GM12878 (cell line): ENCODE results near the gene ADORA2B. TPM values are rescaled to one million over a fixed set of nuclear protein-coding genes. Genes with fewer than 3 reads are reported as not detected.

ENCODE experiments used
- ATAC-seq: fragments of 200-7000 bp; cut with Tn5 transposase; 3 replicates; pipeline ENCODE4 v1.9.1; 2020; ENCODE audit warnings: mild to moderate bottlenecking, moderate library complexity
- BruUV-seq: library from RNA; stranded (reverse); fragments of 400-500 nt; replicated peaks from 2 replicates; lab custom pipeline; 2021; lab: Mats Ljungman, UMichigan
- CTCF ChIA-PET: fragments of 300-600 bp; sonication (Branson Sonifier 250); formaldehyde crosslinking; extraction: SDS; loops from one replicate; lab custom pipeline; 2021; ENCODE audit warnings: inconsistent platforms; lab: Yijun Ruan, JAX
- POLR2A ChIA-PET: fragments of 350-600 bp; formaldehyde crosslinking; extraction: SDS; loops from one replicate; lab custom pipeline; 2021; ENCODE audit warnings: inconsistent platforms; lab: Charles Lee
- RAD21 ChIA-PET: fragments of 300-600 bp; sonication (Branson Sonifier 250); formaldehyde crosslinking; loops from one replicate; lab custom pipeline; 2023; ENCODE audit warnings: antibody characterized with exemption; ENCODE audit not compliant: unreplicated experiment; lab: Charles Lee
- SMC1A ChIA-PET: fragments of 300-600 bp; sonication (Branson Sonifier 250); formaldehyde crosslinking; loops from one replicate; lab custom pipeline; 2023; ENCODE audit not compliant: unreplicated experiment, uncharacterized antibody; lab: Charles Lee
- DNase-seq: peaks from one replicate; pipeline ENCODE4 v3.0.0-alpha.2; 2011; ENCODE audit warnings: low read depth, low spot score
- FAIRE-seq: peaks from 3 replicates; lab custom pipeline; 2011; peaks lifted over from hg19 to GRCh38; lab: Jason Lieb, UNC
- H2AFZ ChIP-seq: 2 replicates; pipeline ENCODE4 v1.6.0; 2011; ENCODE audit warnings: low read depth, low read length, control low read depth; ENCODE audit not compliant: control insufficient read depth
- H3K27ac ChIP-seq: 2 replicates; pipeline ENCODE4 v1.5.1; 2011; ENCODE audit warnings: control low read depth; ENCODE audit not compliant: control insufficient read depth, insufficient read depth
- H3K27me3 ChIP-seq, 2 experiments: replicated peaks in 1 of 2; 2 replicates each; pipeline versions ENCODE4 v1.6.0 to v1.6.1; 2011; ENCODE audit warnings: low read length in 1 of 2; ENCODE audit not compliant: control insufficient read depth in 2 of 2, insufficient read depth in 2 of 2
- H3K36me3 ChIP-seq, 2 experiments: 2 replicates each; pipeline ENCODE4 v1.5.1; 2011; ENCODE audit warnings: low read length in 1 of 2; ENCODE audit not compliant: control insufficient read depth in 2 of 2, insufficient read depth in 2 of 2
- H3K4me1 ChIP-seq: 2 replicates; pipeline ENCODE4 v1.6.1; 2011; ENCODE audit warnings: mild to moderate bottlenecking, low read length, moderate library complexity, mixed read lengths; ENCODE audit not compliant: control insufficient read depth, insufficient read depth
- H3K4me2 ChIP-seq: 2 replicates; pipeline ENCODE4 v1.6.0; 2011; ENCODE audit warnings: control low read depth; ENCODE audit not compliant: control insufficient read depth, insufficient read depth
- H3K4me3 ChIP-seq: fragments of 200-600 bp; sonication (generic); 2 replicates; pipeline ENCODE4 v1.5.1; 2016
- H3K79me2 ChIP-seq: 2 replicates; pipeline ENCODE4 v1.6.0; 2011; ENCODE audit warnings: low read length; ENCODE audit not compliant: control insufficient read depth, insufficient read depth
- H3K9ac ChIP-seq: 2 replicates; pipeline ENCODE4 v1.8.0; 2011; ENCODE audit warnings: low read length, control low read depth, mixed read lengths; ENCODE audit not compliant: control insufficient read depth, insufficient read depth
- H3K9me3 ChIP-seq: replicated peaks from 3 replicates; pipeline ENCODE4 v1.5.1; 2011; ENCODE audit warnings: mild to moderate bottlenecking, low read length; ENCODE audit not compliant: control insufficient read depth, insufficient read depth
- H4K20me1 ChIP-seq: 2 replicates; pipeline ENCODE4 v1.6.0; 2011; ENCODE audit not compliant: control insufficient read depth, insufficient read depth
- CBX3 ChIP-seq: fragments of 200-600 bp; sonication (generic); IDR thresholded peaks from 2 replicates; pipeline ENCODE4 v1.6.1; 2016; ENCODE audit warnings: low read depth, borderline replicate concordance
- CREB1 ChIP-seq: IDR thresholded peaks from 2 replicates; pipeline ENCODE4 v1.6.1; 2012; ENCODE audit warnings: low read depth, mild to moderate bottlenecking, inconsistent platforms
- HDAC6 ChIP-seq: fragments of 200-600 bp; sonication (generic); IDR thresholded peaks from one replicate; pipeline ENCODE4 v1.8.0; 2017; ENCODE audit warnings: antibody characterized with exemption; ENCODE audit not compliant: unreplicated experiment
- MXI1 ChIP-seq: fragments of 150-350 bp; IDR thresholded peaks from 2 replicates; pipeline ENCODE4 v1.6.1; 2011; ENCODE audit warnings: low read depth, mild to moderate bottlenecking, inconsistent platforms, low read length, improper control_type of control experiment
- MYC ChIP-seq: IDR thresholded peaks from 2 replicates; pipeline ENCODE4 v1.6.1; 2011; ENCODE audit warnings: mild to moderate bottlenecking, low read length, moderate library complexity, inconsistent platforms; ENCODE audit not compliant: insufficient read depth, insufficient replicate concordance, insufficient read length, severe bottlenecking
- NBN ChIP-seq: fragments of 450-650 bp; IDR thresholded peaks from 2 replicates; pipeline ENCODE4 v1.6.1; 2016
- POLR2AphosphoS2 ChIP-seq: IDR thresholded peaks from 2 replicates; pipeline ENCODE4 v1.6.1; 2011; ENCODE audit warnings: low read depth, mild to moderate bottlenecking, low read length, improper control_type of control experiment, moderate library complexity
- RBBP5 ChIP-seq: fragments of 200-600 bp; sonication (generic); conservative IDR thresholded peaks from 2 replicates; pipeline ENCODE4 v1.6.1; 2016
- RELA ChIP-seq: fragments of 450-650 bp; IDR thresholded peaks from 2 replicates; pipeline ENCODE4 v1.8.0; 2014; ENCODE audit warnings: borderline replicate concordance; ENCODE audit not compliant: partially characterized antibody
- SMAD1 ChIP-seq: fragments of 450-650 bp; IDR thresholded peaks from 2 replicates; pipeline ENCODE4 v1.6.1; 2018; ENCODE audit warnings: mild to moderate bottlenecking, low read depth; ENCODE audit not compliant: partially characterized antibody
- SPI1 ChIP-seq: IDR thresholded peaks from 2 replicates; pipeline ENCODE4 v1.6.1; 2011; ENCODE audit warnings: low read depth, mild to moderate bottlenecking, low read length, moderate library complexity, borderline replicate concordance; ENCODE audit not compliant: insufficient read depth
- SRF ChIP-seq, 2 experiments: IDR thresholded peaks; 2 replicates each; pipeline ENCODE4 v1.6.1; 2011; ENCODE audit warnings: low read depth in 2 of 2, low read length in 2 of 2, mild to moderate bottlenecking in 1 of 2, moderate library complexity in 1 of 2
- WRNIP1 ChIP-seq: IDR thresholded peaks from 2 replicates; pipeline ENCODE4 v1.6.1; 2011; ENCODE audit warnings: low read depth, low read length, improper control_type of control experiment, borderline replicate concordance
- ZNF622 ChIP-seq: fragments of 450-650 bp; IDR thresholded peaks from 2 replicates; pipeline ENCODE4 v1.6.1; 2017; ENCODE audit warnings: mild to moderate bottlenecking, inconsistent platforms
- WGBS: methylation state at CpG from one replicate; pipeline ENCODE4 v1.1.6; 2016; ENCODE audit warnings: low lambda C conversion rate; ENCODE audit not compliant: insufficient replicate concordance, insufficient coverage; ENCODE audit errors: missing lambda C conversion rate; 5-methylcytosine and 5-hydroxymethylcytosine counted together
- in situ Hi-C: fragments of 300-500 bp; cut with MboI; formaldehyde crosslinking; loops from 9 replicates; pipeline ENCODE4 v1.14.3; 2018; ENCODE audit warnings: mixed read lengths
- intact Hi-C: fragments of 100-400 bp; cut with micrococcal nuclease; formaldehyde crosslinking; loops from one replicate; pipeline ENCODE4 v1.14.2; 2022; ENCODE audit not compliant: unreplicated experiment
- polyA plus RNA-seq, 11 experiments: library from polyadenylated mRNA; depleted of rRNA in 4 of 11; unstranded in 6 of 11; stranded (reverse) in 5 of 11; fragments of >200 nt; fragmentation: Nextera tagmentation in 4 of 11; fragmentation: Illumina TruSeq in 1 of 11; extraction: Ambion mirVana in 4 of 11; extraction: Trizol in 1 of 11; gene quantifications; 1 replicate in 1 of 11; 2 replicates in 10 of 11; pipeline versions ENCODE4 v1.2.1 to v1.2.3, GENCODE V29; 2011 to 2016; ENCODE audit warnings: inconsistent platforms in 2 of 11, missing spikeins in 2 of 11, low read depth in 1 of 11
- total RNA-seq, 4 experiments: library from RNA; depleted of rRNA in 3 of 4; stranded (reverse); fragments of >200 nt in 3 of 4; fragmentation: Illumina TruSeq in 1 of 4; extraction: Trizol in 1 of 4; gene quantifications; 2 replicates each; pipeline versions ENCODE4 v1.2.1 to v1.2.3, GENCODE V29; 2013 to 2021
- TF ChIP-seq, protein P1 (sequence below): IDR thresholded peaks from 2 replicates; pipeline ENCODE4 v1.6.1; 2012; ENCODE audit warnings: mild to moderate bottlenecking, low read depth, low read length
- TF ChIP-seq, protein P2 (sequence below): IDR thresholded peaks from 2 replicates; pipeline ENCODE4 v1.6.1; 2012; ENCODE audit warnings: low read depth, low read length, improper control_type of control experiment
- TF ChIP-seq, protein P3 (sequence below): fragments of 450-650 bp; IDR thresholded peaks from 2 replicates; pipeline ENCODE4 v1.6.1; 2014; ENCODE audit warnings: mild to moderate bottlenecking

Gene ADORA2B
- total and polyA plus RNA-seq, 10 of the 15 experiments (the other 5 are each of a cell fraction or from before 2014, with no cell fraction given) = 0.05 to 0.42 (median 0.17) TPM

DNA sequence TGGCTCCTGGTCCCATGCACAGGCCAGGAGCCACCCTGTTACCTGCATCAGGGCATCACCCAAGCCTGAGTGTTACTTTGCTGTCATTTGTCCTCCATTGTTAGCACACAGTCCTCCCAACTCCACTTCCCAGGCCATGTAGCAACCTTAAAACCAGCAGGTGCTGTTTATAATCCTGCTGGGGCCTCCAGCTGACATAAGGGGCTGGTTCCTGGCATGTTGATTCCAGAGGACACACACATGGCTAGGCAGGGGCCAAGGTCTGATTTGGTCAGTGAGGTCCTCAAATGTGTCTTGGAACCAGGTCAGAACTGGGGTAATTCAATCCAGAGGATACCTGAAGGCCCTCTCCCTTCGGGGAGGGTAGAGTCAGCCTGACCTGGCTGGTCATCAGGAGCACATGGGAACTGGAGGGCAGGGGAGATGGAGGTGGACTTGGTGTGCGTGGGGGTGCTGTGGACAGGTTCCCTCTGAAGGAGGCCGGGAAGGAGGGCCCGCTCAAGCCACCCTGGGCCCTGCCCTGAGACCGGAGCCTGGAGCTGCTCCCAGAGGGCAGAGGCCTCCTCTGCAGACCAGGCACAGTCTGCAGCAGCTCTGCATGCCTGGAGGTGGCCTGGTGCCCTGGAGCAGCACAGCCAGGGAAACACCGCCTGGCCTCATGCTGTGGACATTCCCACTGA lies 6.6 kb downstream of the ADORA2B start (continued):
- TF ChIP-seq, protein P1, sequence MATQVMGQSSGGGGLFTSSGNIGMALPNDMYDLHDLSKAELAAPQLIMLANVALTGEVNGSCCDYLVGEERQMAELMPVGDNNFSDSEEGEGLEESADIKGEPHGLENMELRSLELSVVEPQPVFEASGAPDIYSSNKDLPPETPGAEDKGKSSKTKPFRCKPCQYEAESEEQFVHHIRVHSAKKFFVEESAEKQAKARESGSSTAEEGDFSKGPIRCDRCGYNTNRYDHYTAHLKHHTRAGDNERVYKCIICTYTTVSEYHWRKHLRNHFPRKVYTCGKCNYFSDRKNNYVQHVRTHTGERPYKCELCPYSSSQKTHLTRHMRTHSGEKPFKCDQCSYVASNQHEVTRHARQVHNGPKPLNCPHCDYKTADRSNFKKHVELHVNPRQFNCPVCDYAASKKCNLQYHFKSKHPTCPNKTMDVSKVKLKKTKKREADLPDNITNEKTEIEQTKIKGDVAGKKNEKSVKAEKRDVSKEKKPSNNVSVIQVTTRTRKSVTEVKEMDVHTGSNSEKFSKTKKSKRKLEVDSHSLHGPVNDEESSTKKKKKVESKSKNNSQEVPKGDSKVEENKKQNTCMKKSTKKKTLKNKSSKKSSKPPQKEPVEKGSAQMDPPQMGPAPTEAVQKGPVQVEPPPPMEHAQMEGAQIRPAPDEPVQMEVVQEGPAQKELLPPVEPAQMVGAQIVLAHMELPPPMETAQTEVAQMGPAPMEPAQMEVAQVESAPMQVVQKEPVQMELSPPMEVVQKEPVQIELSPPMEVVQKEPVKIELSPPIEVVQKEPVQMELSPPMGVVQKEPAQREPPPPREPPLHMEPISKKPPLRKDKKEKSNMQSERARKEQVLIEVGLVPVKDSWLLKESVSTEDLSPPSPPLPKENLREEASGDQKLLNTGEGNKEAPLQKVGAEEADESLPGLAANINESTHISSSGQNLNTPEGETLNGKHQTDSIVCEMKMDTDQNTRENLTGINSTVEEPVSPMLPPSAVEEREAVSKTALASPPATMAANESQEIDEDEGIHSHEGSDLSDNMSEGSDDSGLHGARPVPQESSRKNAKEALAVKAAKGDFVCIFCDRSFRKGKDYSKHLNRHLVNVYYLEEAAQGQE = no peak
- no peak for TF ChIP-seq MYC
- TF ChIP-seq, protein P2, sequence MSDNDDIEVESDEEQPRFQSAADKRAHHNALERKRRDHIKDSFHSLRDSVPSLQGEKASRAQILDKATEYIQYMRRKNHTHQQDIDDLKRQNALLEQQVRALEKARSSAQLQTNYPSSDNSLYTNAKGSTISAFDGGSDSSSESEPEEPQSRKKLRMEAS = no peak
- no peak for TF ChIP-seq CREB1
- no peak for TF ChIP-seq POLR2AphosphoS2
- TF ChIP-seq, all 136 proteins: peak for 0

DNA sequence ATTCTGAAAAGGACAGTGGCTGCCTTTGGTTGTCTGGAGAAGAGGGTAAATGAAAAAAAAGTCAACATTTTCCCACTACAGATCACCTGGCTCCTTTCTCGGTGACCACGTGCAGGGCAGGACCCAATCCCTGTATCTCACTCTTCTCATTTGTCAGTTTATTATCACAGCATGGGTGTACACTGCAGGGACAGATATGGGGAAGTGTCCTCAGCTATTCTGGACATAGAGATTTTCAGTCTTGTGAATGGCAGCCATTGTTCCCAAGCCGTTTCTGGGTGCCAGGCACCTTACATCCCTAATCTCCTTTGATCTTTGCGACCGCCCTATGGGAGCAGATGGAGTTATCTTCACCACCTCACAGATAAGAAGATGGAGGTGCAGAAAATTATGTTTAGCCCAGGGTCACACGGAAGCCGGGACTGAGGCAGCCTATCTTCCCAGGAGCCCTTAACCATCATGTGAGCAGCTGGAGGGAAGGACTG lies 7.2 kb downstream of the ADORA2B start:
- H3K79me2 ChIP-seq = no peaks in the 10 kb centered on the region
- H3K4me1 ChIP-seq = no peaks in the 10 kb centered on the region
- H3K9ac ChIP-seq = no peak overlapping the region
- H3K4me2 ChIP-seq = no peak overlapping the region
- no TSS peak for BruUV-seq
- DNase-seq (no peak), ATAC-seq (no peak), FAIRE-seq (no peak)
- intact Hi-C loops (no loop called here), in situ Hi-C loops (no loop called here)
- no peaks in the 10 kb centered on the region for H3K36me3 ChIP-seq
- POLR2A ChIA-PET = no interaction called here
- SMC1A ChIA-PET = no interaction called here
- CTCF ChIA-PET = no interaction called here
- RAD21 ChIA-PET = no interaction called here
- WGBS = 57% methylated on average over 7 of the region's 7 CpGs
- H4K20me1 ChIP-seq = no peaks in the 10 kb centered on the region
- no peak for TF ChIP-seq RBBP5
- no peak for TF ChIP-seq SPI1
- TF ChIP-seq HDAC6 = no peak
- TF ChIP-seq, protein P3, sequence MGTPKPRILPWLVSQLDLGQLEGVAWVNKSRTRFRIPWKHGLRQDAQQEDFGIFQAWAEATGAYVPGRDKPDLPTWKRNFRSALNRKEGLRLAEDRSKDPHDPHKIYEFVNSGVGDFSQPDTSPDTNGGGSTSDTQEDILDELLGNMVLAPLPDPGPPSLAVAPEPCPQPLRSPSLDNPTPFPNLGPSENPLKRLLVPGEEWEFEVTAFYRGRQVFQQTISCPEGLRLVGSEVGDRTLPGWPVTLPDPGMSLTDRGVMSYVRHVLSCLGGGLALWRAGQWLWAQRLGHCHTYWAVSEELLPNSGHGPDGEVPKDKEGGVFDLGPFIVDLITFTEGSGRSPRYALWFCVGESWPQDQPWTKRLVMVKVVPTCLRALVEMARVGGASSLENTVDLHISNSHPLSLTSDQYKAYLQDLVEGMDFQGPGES = no peak
- TF ChIP-seq MXI1 = no peak
- TF ChIP-seq SRF (IDR thresholded peaks at IDR 0.05; ENCODE audit: low read depth in 2 of 2, low read length in 2 of 2) = no peak
- no peak for TF ChIP-seq RELA
- no peak for TF ChIP-seq ZNF622
- TF ChIP-seq NBN = no peak
- no peak for TF ChIP-seq CBX3
- TF ChIP-seq WRNIP1 = no peak
- no peak for TF ChIP-seq SMAD1
- H3K4me3 ChIP-seq = no peak overlapping the region
- H3K27ac ChIP-seq = no peak overlapping the region
- H2AFZ ChIP-seq = no peak overlapping the region
- H3K9me3 ChIP-seq = no peaks in the 10 kb centered on the region
- H3K27me3 ChIP-seq = peaks cover 0 to 3% of the 10 kb centered on the region in 2 experiments; a peak in 2 of 4 replicates
